H9 (cell line): Measurements from ENCODE around the gene PAQR4. TPM values are rescaled to one million over a fixed set of nuclear protein-coding genes. Genes with fewer than 3 reads are reported as not detected.

Experiments used
- DNase-seq: peaks from one replicate; pipeline ENCODE4 v3.0.0-alpha.2; 2017
- H2AFZ ChIP-seq: one replicate; pipeline ENCODE4 v1.6.1; 2013; ENCODE audit warnings: mild to moderate bottlenecking, low read length, control low read depth, moderate library complexity
- H2AK5ac ChIP-seq: 2 replicates; pipeline ENCODE4 v1.6.1; 2013; ENCODE audit warnings: low read length, control low read depth, mixed read lengths; ENCODE audit not compliant: insufficient read length
- H2BK120ac ChIP-seq: one replicate; pipeline ENCODE4 v1.6.1; 2013; ENCODE audit warnings: low read depth, mild to moderate bottlenecking, low read length, control low read depth, inconsistent platforms; ENCODE audit not compliant: poor library complexity, severe bottlenecking
- H2BK12ac ChIP-seq: 2 replicates; pipeline ENCODE4 v1.6.1; 2013; ENCODE audit warnings: low read length, control low read depth, mixed read lengths, low read depth; ENCODE audit not compliant: insufficient read length
- H2BK15ac ChIP-seq: 2 replicates; pipeline ENCODE4 v1.6.1; 2013; ENCODE audit warnings: low read depth, low read length, control low read depth
- H2BK20ac ChIP-seq: one replicate; pipeline ENCODE4 v1.6.1; 2013; ENCODE audit warnings: low read depth, mild to moderate bottlenecking, low read length, control low read depth, inconsistent platforms; ENCODE audit not compliant: poor library complexity, severe bottlenecking
- H2BK5ac ChIP-seq: 2 replicates; pipeline ENCODE4 v1.6.1; 2013; ENCODE audit warnings: low read length, control low read depth, mixed read lengths; ENCODE audit not compliant: insufficient read length
- H3K14ac ChIP-seq: 2 replicates; pipeline ENCODE4 v1.6.1; 2013; ENCODE audit warnings: low read length, control low read depth; ENCODE audit not compliant: insufficient read depth
- H3K18ac ChIP-seq: 2 replicates; pipeline ENCODE4 v1.6.1; 2013; ENCODE audit warnings: low read depth, mild to moderate bottlenecking, mixed read lengths, low read length, control low read depth; ENCODE audit not compliant: insufficient read length
- H3K23ac ChIP-seq: 2 replicates; pipeline ENCODE4 v1.6.1; 2013; ENCODE audit warnings: low read length, control low read depth, mixed read lengths, low read depth; ENCODE audit not compliant: insufficient read length
- H3K23me2 ChIP-seq: 2 replicates; pipeline ENCODE4 v1.6.1; 2013; ENCODE audit warnings: low read depth, mild to moderate bottlenecking, mixed read lengths, low read length, control low read depth; ENCODE audit not compliant: insufficient read length, poor library complexity, severe bottlenecking
- H3K27ac ChIP-seq: 2 replicates; pipeline ENCODE4 v1.5.1; 2013; ENCODE audit warnings: low read length, control low read depth, mixed read lengths, low read depth; ENCODE audit not compliant: insufficient read length
- H3K27me3 ChIP-seq: 2 replicates; pipeline ENCODE4 v1.6.1; 2013; ENCODE audit warnings: low read length, control low read depth, inconsistent platforms; ENCODE audit not compliant: insufficient read depth
- H3K4ac ChIP-seq: 2 replicates; pipeline ENCODE4 v1.6.1; 2013; ENCODE audit warnings: low read depth, mild to moderate bottlenecking, control low read depth, inconsistent platforms, low read length, moderate library complexity
- H3K4me1 ChIP-seq: 2 replicates; pipeline ENCODE4 v1.6.1; 2013; ENCODE audit warnings: low read length, control low read depth, inconsistent platforms; ENCODE audit not compliant: insufficient read depth
- H3K4me2 ChIP-seq: 2 replicates; pipeline ENCODE4 v1.6.1; 2013; ENCODE audit warnings: low read length, control low read depth, mixed read lengths; ENCODE audit not compliant: insufficient read length, insufficient read depth
- H3K56ac ChIP-seq: 2 replicates; pipeline ENCODE4 v1.6.1; 2013; ENCODE audit warnings: low read depth, mild to moderate bottlenecking, mixed read lengths, low read length, control low read depth; ENCODE audit not compliant: insufficient read length
- H3K79me1 ChIP-seq: 2 replicates; pipeline ENCODE4 v1.6.1; 2013; ENCODE audit warnings: low read depth, mild to moderate bottlenecking, moderate library complexity, low read length, control low read depth, inconsistent platforms; ENCODE audit not compliant: insufficient read depth, poor library complexity, severe bottlenecking
- H3K79me2 ChIP-seq: 2 replicates; pipeline ENCODE4 v1.6.1; 2013; ENCODE audit warnings: low read length, control low read depth, inconsistent platforms; ENCODE audit not compliant: insufficient read depth
- H3K9ac ChIP-seq: 2 replicates; pipeline ENCODE4 v1.6.1; 2013; ENCODE audit warnings: low read length, control low read depth, mixed read lengths; ENCODE audit not compliant: insufficient read length; ENCODE audit errors: extremely low read depth
- H3K9me3 ChIP-seq: one replicate; pipeline ENCODE4 v1.6.1; 2013; ENCODE audit warnings: low read depth, low read length, inconsistent platforms; ENCODE audit not compliant: control insufficient read depth
- H3T11ph ChIP-seq: one replicate; pipeline ENCODE4 v1.6.1; 2013; ENCODE audit warnings: mild to moderate bottlenecking, low read length, control low read depth, inconsistent platforms
- H4K20me1 ChIP-seq: one replicate; pipeline ENCODE4 v1.6.1; 2013; ENCODE audit not compliant: control insufficient read depth, insufficient read length, insufficient read depth
- H4K5ac ChIP-seq: 2 replicates; pipeline ENCODE4 v1.6.1; 2013; ENCODE audit warnings: low read depth, mild to moderate bottlenecking, mixed read lengths, low read length, control low read depth; ENCODE audit not compliant: insufficient read length
- H4K8ac ChIP-seq: replicated peaks from 2 replicates; pipeline ENCODE4 v1.6.1; 2013; ENCODE audit warnings: low read length, control low read depth, mixed read lengths, low read depth; ENCODE audit not compliant: insufficient read length
- H4K91ac ChIP-seq: 2 replicates; pipeline ENCODE4 v1.6.1; 2013; ENCODE audit warnings: low read depth, mild to moderate bottlenecking, moderate library complexity, mixed read lengths, low read length, control low read depth; ENCODE audit not compliant: insufficient read length
- H3K27ac Mint-ChIP-seq, 3 experiments: 2 replicates in 2 of 3; 3 replicates in 1 of 3; pipeline ENCODE4 v1.8.0; 2020 to 2021; ENCODE audit warnings: mixed read lengths in 3 of 3, mild to moderate bottlenecking in 1 of 3, moderate library complexity in 1 of 3
- H3K27me3 Mint-ChIP-seq: 2 replicates; pipeline ENCODE4 v1.8.0; 2021; ENCODE audit warnings: low read depth, mild to moderate bottlenecking, moderate library complexity, mixed read lengths
- H3K36me3 Mint-ChIP-seq, 3 experiments: 2 replicates in 2 of 3; 3 replicates in 1 of 3; pipeline ENCODE4 v1.8.0; 2020 to 2021; ENCODE audit warnings: low read depth in 3 of 3, mixed read lengths in 3 of 3; ENCODE audit not compliant: insufficient read depth in 1 of 3
- H3K4me1 Mint-ChIP-seq, 2 experiments: 2 replicates each; pipeline ENCODE4 v1.8.0; 2020; ENCODE audit warnings: mixed read lengths in 2 of 2
- H3K4me3 Mint-ChIP-seq, 2 experiments: 2 replicates in 1 of 2; 3 replicates in 1 of 2; pipeline ENCODE4 v1.8.0; 2020 to 2021; ENCODE audit warnings: mild to moderate bottlenecking in 2 of 2, mixed read lengths in 2 of 2, moderate library complexity in 1 of 2
- H3K9me3 Mint-ChIP-seq, 2 experiments: 2 replicates in 1 of 2; 3 replicates in 1 of 2; pipeline ENCODE4 v1.8.0; 2020; ENCODE audit warnings: mild to moderate bottlenecking in 2 of 2, mixed read lengths in 2 of 2, moderate library complexity in 1 of 2
- CTCF ChIP-seq: fragments of 200-600 bp; sonication (generic); conservative IDR thresholded peaks from 3 replicates; pipeline ENCODE4 v1.8.0; 2021; ENCODE audit warnings: antibody characterized with exemption, mild to moderate bottlenecking
- WGBS: extraction: QIAGEN DNeasy Blood & Tissue Kit; methylation state at CpG from one replicate; pipeline ENCODE4 v1.1.7; 2013; ENCODE audit warnings: missing lambda C conversion rate, low lambda C conversion rate, mixed read lengths; ENCODE audit not compliant: insufficient read length; ENCODE audit errors: extremely low coverage; 5-methylcytosine and 5-hydroxymethylcytosine counted together
- total RNA-seq: library from RNA; stranded (reverse); gene quantifications from 2 replicates; pipeline ENCODE4 v1.2.1, GENCODE V29; 2021

Gene PAQR4
- total RNA-seq, 1 experiment from 2014 or later, result 32.1 TPM

GRCh38 chr16:3013998-3014690 lies 45.0 kb downstream of the PAQR4 start:
- H2AFZ ChIP-seq, result no peak overlapping the region
- no peak overlapping the region for H2AK5ac ChIP-seq
- no peaks in the 10 kb centered on the region for H3K79me1 ChIP-seq
- peaks cover 20% of the 10 kb centered on the region for H3K23me2 ChIP-seq
- no CpG with 5 or more reads among the region's 12 CpGs for WGBS
- H3K79me2 ChIP-seq, result peaks cover 9% of the 10 kb centered on the region; the same call in 1 of the 2 replicates
- H3K56ac ChIP-seq, result no peak overlapping the region
- H3K9ac ChIP-seq, result no peak overlapping the region
- H3K4me1 Mint-ChIP-seq, result peaks cover 45 to 80% of the 10 kb centered on the region in 2 experiments
- H3K9me3 Mint-ChIP-seq, result no peaks in the 10 kb centered on the region
- no peak overlapping the region for H3K4ac ChIP-seq
- peak overlapping the region; percentile 40 to 93 (median 73); a peak in 5 of 7 replicates for H3K27ac Mint-ChIP-seq
- no peak overlapping the region for H2BK15ac ChIP-seq
- H4K8ac ChIP-seq, result no peak overlapping the region
- no peak overlapping the region for H3T11ph ChIP-seq
- H3K23ac ChIP-seq, result no peak overlapping the region
- H3K14ac ChIP-seq, result no peak overlapping the region; the same call in 1 of the 2 replicates
- H2BK12ac ChIP-seq, result no peak overlapping the region
- no peaks in the 10 kb centered on the region for H3K27me3 ChIP-seq
- H2BK120ac ChIP-seq, result no peak overlapping the region
- no peaks in the 10 kb centered on the region; the same call in 1 of the 2 replicates for H3K4me1 ChIP-seq
- no peak overlapping the region for H3K4me2 ChIP-seq
- peak overlapping the region; percentile 18 to 65; a peak in 3 of 5 replicates for H3K4me3 Mint-ChIP-seq
- no peak for DNase-seq
- H2BK5ac ChIP-seq, result no peak overlapping the region
- H3K27me3 Mint-ChIP-seq, result peaks cover 7% of the 10 kb centered on the region
- no peak overlapping the region for H4K5ac ChIP-seq
- no peaks in the 10 kb centered on the region for H4K20me1 ChIP-seq
- peaks cover 21 to 32% (median 30%) of the 10 kb centered on the region in 3 experiments for H3K36me3 Mint-ChIP-seq
- no peak for TF ChIP-seq CTCF
- no peak overlapping the region for H2BK20ac ChIP-seq
- H3K18ac ChIP-seq, result no peak overlapping the region
- no peak overlapping the region for H3K27ac ChIP-seq
- H4K91ac ChIP-seq, result no peak overlapping the region
- H3K9me3 ChIP-seq, result no peaks in the 10 kb centered on the region
